ENCODE data around the gene SLC4A2. TPM values are rescaled to one million over a fixed set of nuclear protein-coding genes. Genes with fewer than 3 reads are reported as not detected.

Gene SLC4A2
- total RNA-seq, 1 donor from 2014 or later = 66.5 TPM

- Histone ChIP-seq H3K27me3 (no peaks in the 10 kb centered on the region), H3K9me3 (no peaks in the 10 kb centered on the region), H3K36me3 (no peaks in the 10 kb centered on the region), H3K27ac (no peak overlapping the region), H3K4me3 (no peak overlapping the region), H3K4me1 (peaks cover 48% of the 10 kb centered on the region)
- TF ChIP-seq POLR2A (IDR thresholded peaks at IDR 0.05) (no peak), CTCF (IDR thresholded peaks at IDR 0.05) (no peak), POLR2AphosphoS5 (IDR thresholded peaks at IDR 0.05; ENCODE audit: insufficient read depth in 1 of 2, low read depth in 1 of 2) (no peak)
- DNase-seq (ENCODE audit: extremely low spot score in 2 of 2) = no peak
- intact Hi-C loops (cut with DNase I) = no loop called here
Measured at GRCh38 chr7:151012031-151012692, 47.2 kb upstream of the SLC4A2 start.

- H3K36me3 ChIP-seq = no peaks in the 10 kb centered on the region
Measured at GRCh38 chr7:151012911-151013347, 46.5 kb upstream of the SLC4A2 start.

GRCh38 chr7:151013356-151013732 lies 46.0 kb upstream of the SLC4A2 start:
- no peak for DNase-seq (ENCODE audit: extremely low spot score in 2 of 2)
- no peaks in the 10 kb centered on the region for H3K27me3 ChIP-seq
- no peaks in the 10 kb centered on the region for H3K36me3 ChIP-seq
- TF ChIP-seq CTCF (IDR thresholded peaks at IDR 0.05) (no peak), POLR2AphosphoS5 (IDR thresholded peaks at IDR 0.05; ENCODE audit: insufficient read depth in 1 of 2, low read depth in 1 of 2) (no peak), POLR2A (IDR thresholded peaks at IDR 0.05) (no peak)
- intact Hi-C loops (cut with DNase I) = no loop called here
- peak overlapping the region; percentile 30 to 31 for H3K4me3 ChIP-seq
- no peaks in the 10 kb centered on the region for H3K9me3 ChIP-seq
- no peak overlapping the region for H3K27ac ChIP-seq
- H3K4me1 ChIP-seq = peaks cover 50% of the 10 kb centered on the region

More at GRCh38 chr7:151012911-151013347, 46.5 kb upstream of the SLC4A2 start:
- peak overlapping the region; percentile 30 to 31 for H3K4me3 ChIP-seq
- no peak overlapping the region for H3K27ac ChIP-seq
- no peaks in the 10 kb centered on the region for H3K27me3 ChIP-seq
- intact Hi-C loops (cut with DNase I) = no loop called here
- H3K9me3 ChIP-seq = no peaks in the 10 kb centered on the region
- no peak for DNase-seq (ENCODE audit: extremely low spot score in 2 of 2)
- TF ChIP-seq CTCF (IDR thresholded peaks at IDR 0.05) = peak in 2 of 3 experiments; percentile 20 to 26
- no peak for TF ChIP-seq POLR2A (IDR thresholded peaks at IDR 0.05)
- peaks cover 48% of the 10 kb centered on the region for H3K4me1 ChIP-seq

- Histone ChIP-seq H3K27me3 (no peaks in the 10 kb centered on the region), H3K27ac (no peak overlapping the region), H3K9me3 (no peaks in the 10 kb centered on the region), H3K4me1 (peaks cover 48% of the 10 kb centered on the region), H3K4me3 (peak overlapping the region; percentile 30 to 31), H3K36me3 (no peaks in the 10 kb centered on the region)
- intact Hi-C loops (cut with DNase I) = no loop called here
- TF ChIP-seq CTCF (IDR thresholded peaks at IDR 0.05) (no peak), POLR2A (IDR thresholded peaks at IDR 0.05) (no peak), POLR2AphosphoS5 (IDR thresholded peaks at IDR 0.05; ENCODE audit: insufficient read depth in 1 of 2, low read depth in 1 of 2) (peak in 1 of 2 donors; percentile 45)
- DNase-seq (ENCODE audit: extremely low spot score in 2 of 2) = no peak
Measured at GRCh38 chr7:151013733-151014497, 45.5 kb upstream of the SLC4A2 start.

GRCh38 chr7:151014950-151015349 lies 44.4 kb upstream of the SLC4A2 start:
- peaks cover 43% of the 10 kb centered on the region for H3K4me1 ChIP-seq
- H3K36me3 ChIP-seq = no peaks in the 10 kb centered on the region
- intact Hi-C loops (cut with DNase I) = no loop called here
- H3K27me3 ChIP-seq = no peaks in the 10 kb centered on the region
- H3K4me3 ChIP-seq = no peak overlapping the region
- H3K27ac ChIP-seq = no peak overlapping the region
- DNase-seq (ENCODE audit: extremely low spot score in 2 of 2) = no peak
- no peaks in the 10 kb centered on the region for H3K9me3 ChIP-seq
- no peak for TF ChIP-seq POLR2A (IDR thresholded peaks at IDR 0.05)
- no peak for TF ChIP-seq CTCF (IDR thresholded peaks at IDR 0.05)
- no peak for TF ChIP-seq POLR2AphosphoS5 (IDR thresholded peaks at IDR 0.05; ENCODE audit: insufficient read depth in 1 of 2, low read depth in 1 of 2)
